Common myeloid progenitor, CD34-positive (primary cell): ENCODE data around the gene KRT34.

Source experiments
- CTCF ChIA-PET: fragments of 350-600 bp; sonication (Branson Sonifier 250); formaldehyde crosslinking; loops from one replicate; lab custom pipeline; 2021; ENCODE audit warnings: antibody characterized with exemption; lab: Charles Lee
- POLR2A ChIA-PET: fragments of 350-600 bp; sonication (Branson Sonifier 250); formaldehyde crosslinking; loops from one replicate; lab custom pipeline; 2021; ENCODE audit warnings: antibody characterized with exemption; lab: Charles Lee
- DNase-seq, 3 donors: peaks; one replicate each; pipeline versions ENCODE4 v3.0.0 to v3.0.0-alpha.2; 2013
- H3K27ac ChIP-seq, 2 experiments: 1 replicate in 1 of 2; 2 replicates in 1 of 2; pipeline ENCODE4 v1.7.0; 2013; ENCODE audit warnings: inconsistent platforms in 2 of 2, low read length in 2 of 2, mild to moderate bottlenecking in 2 of 2, low read depth in 1 of 2, moderate library complexity in 1 of 2; ENCODE audit not compliant: severe bottlenecking in 2 of 2, insufficient read depth in 1 of 2, poor library complexity in 1 of 2
- H3K27me3 ChIP-seq, 5 experiments: replicated peaks in 2 of 5; 1 replicate in 3 of 5; 2 replicates in 2 of 5; pipeline versions ENCODE4 v1.6.1 to v1.7.0; 2013; ENCODE audit warnings: low read length in 4 of 5, mild to moderate bottlenecking in 2 of 5, moderate library complexity in 2 of 5, inconsistent platforms in 1 of 5; ENCODE audit not compliant: insufficient read depth in 5 of 5, control insufficient read depth in 4 of 5
- H3K36me3 ChIP-seq, 4 experiments: 1 replicate in 2 of 4; 2 replicates in 2 of 4; pipeline versions ENCODE4 v1.6.1 to v1.7.0; 2013; ENCODE audit warnings: low read length in 3 of 4, control low read depth in 1 of 4, mild to moderate bottlenecking in 1 of 4; ENCODE audit not compliant: control insufficient read depth in 4 of 4, insufficient read depth in 4 of 4
- H3K4me1 ChIP-seq, 4 experiments: 1 replicate in 3 of 4; 2 replicates in 1 of 4; pipeline versions ENCODE4 v1.6.1 to v1.7.1; 2013; ENCODE audit warnings: low read length in 3 of 4, mild to moderate bottlenecking in 3 of 4, control low read depth in 1 of 4, inconsistent platforms in 1 of 4, moderate library complexity in 1 of 4; ENCODE audit not compliant: control insufficient read depth in 4 of 4, insufficient read depth in 4 of 4; ENCODE audit errors: control extremely low read depth in 1 of 4
- H3K4me3 ChIP-seq, 7 experiments: 1 replicate in 4 of 7; 2 replicates in 3 of 7; pipeline versions ENCODE4 v1.5.1 to v1.7.0; 2013; ENCODE audit warnings: mild to moderate bottlenecking in 7 of 7, low read length in 6 of 7, moderate library complexity in 6 of 7, inconsistent platforms in 2 of 7, low read depth in 2 of 7, control low read depth in 1 of 7; ENCODE audit not compliant: insufficient read depth in 4 of 7, control insufficient read depth in 1 of 7; ENCODE audit errors: extremely low read depth in 1 of 7
- H3K9me3 ChIP-seq, 5 experiments: 1 replicate in 4 of 5; 2 replicates in 1 of 5; pipeline versions ENCODE4 v1.6.1 to v1.7.1; 2013; ENCODE audit warnings: low read length in 4 of 5, mild to moderate bottlenecking in 2 of 5, inconsistent platforms in 1 of 5, low read depth in 1 of 5, moderate library complexity in 1 of 5; ENCODE audit not compliant: control insufficient read depth in 4 of 5, insufficient read depth in 2 of 5; ENCODE audit errors: control extremely low read depth in 1 of 5
- WGBS: methylation state at CpG from one replicate; pipeline ENCODE4 v1.1.5; 2013; ENCODE audit not compliant: insufficient coverage; 5-methylcytosine and 5-hydroxymethylcytosine counted together

Gene KRT34

DNA sequence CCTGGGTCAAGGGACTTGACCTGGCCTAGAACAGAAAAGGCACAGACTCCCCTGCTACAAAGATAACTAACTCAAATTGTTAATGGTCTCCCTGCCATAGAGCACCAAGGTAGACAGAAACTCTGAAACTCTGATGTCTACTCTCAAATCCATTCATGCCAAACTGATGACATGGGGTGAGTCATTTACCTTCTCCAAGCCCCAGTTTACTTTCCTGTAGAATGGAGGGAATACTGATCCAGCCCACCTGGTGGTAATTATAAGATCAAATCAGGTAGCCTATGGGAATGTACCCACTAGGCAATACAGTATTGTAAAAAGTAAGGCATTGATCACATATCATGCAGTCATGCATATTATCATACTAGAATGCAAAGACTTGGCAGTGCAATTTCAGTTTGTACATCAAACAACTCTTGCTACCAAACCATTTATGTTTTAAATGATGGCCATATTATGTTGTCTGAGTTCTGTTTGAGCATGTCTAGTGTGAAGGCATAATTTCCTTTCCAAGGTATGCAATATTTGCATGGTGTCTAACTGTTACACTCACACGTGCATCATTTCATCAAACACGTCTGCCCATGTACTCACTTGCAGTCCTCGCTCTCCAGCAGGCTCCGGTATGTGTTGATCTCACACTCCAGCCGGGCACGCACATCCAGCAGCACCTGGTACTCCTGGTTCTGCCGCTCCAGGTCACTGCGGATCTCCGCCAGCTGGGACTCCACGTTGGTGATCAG lies 12.3 kb upstream of the KRT34 start:
- no peak for DNase-seq
- Histone ChIP-seq H3K27ac (no peak overlapping the region), H3K36me3 (no peaks in the 10 kb centered on the region), H3K9me3 (no peaks in the 10 kb centered on the region), H3K4me3 (no peak overlapping the region), H3K4me1 (no peaks in the 10 kb centered on the region), H3K27me3 (peaks cover 0 to 12% (median 2%) of the 10 kb centered on the region in 5 experiments)
- WGBS = 88% methylated on average over 9 of the region's 10 CpGs
- POLR2A ChIA-PET = no interaction called here
- CTCF ChIA-PET = no interaction called here

DNA sequence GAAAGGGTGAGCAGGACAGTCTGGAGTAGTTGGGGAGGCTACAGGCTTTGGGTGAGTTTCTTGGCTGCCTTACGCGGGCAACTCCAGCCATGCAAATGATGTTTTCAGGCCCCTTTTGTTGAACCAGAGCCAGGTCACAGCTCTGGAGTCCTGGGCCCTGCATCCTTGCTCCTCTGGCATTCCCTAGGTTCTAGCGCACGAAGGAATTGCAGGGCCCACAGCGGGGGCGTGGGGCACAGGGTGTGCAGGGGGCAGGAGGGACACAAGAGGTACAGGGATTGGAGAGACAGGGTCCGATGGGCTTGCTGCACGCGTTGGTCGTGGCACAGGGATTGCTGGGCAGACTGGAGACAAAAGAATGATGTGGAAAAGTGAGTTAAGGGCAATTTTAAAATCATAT lies 11.7 kb upstream of the KRT34 start:
- DNase-seq = no peak
- H3K27me3 ChIP-seq = peaks cover 0 to 12% (median 2%) of the 10 kb centered on the region in 5 experiments
- no peaks in the 10 kb centered on the region for H3K36me3 ChIP-seq
- H3K4me1 ChIP-seq = no peaks in the 10 kb centered on the region
- H3K4me3 ChIP-seq = no peak overlapping the region
- WGBS = 88% methylated on average over 9 of the region's 10 CpGs
- H3K9me3 ChIP-seq = no peaks in the 10 kb centered on the region
- H3K27ac ChIP-seq = no peak overlapping the region
- CTCF ChIA-PET = no interaction called here
- POLR2A ChIA-PET = no interaction called here

DNA sequence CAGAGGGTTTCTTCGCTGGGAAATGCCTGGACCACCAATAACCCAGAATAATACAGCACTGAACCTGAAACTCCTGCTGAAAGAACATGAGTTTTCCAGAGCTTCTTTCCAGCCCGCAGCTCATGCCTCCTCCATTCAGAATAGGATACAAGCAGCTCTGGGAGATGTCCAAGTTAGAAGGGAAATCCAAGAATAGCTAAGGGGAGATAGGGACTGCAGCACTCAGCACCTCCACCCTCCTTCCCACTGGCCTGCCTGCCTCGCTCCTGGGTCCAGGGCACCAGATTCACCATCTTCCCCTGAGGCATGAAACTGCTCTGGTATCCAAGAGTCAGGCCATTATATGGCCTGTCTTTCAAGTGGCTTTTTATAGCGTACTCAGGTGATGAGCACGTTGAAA lies 11.2 kb upstream of the KRT34 start:
- ChIA-PET CTCF (no interaction called here), POLR2A (no interaction called here)
- DNase-seq = no peak
- peaks cover 0 to 12% (median 2%) of the 10 kb centered on the region in 5 experiments for H3K27me3 ChIP-seq
- 93% methylated on average over 3 of the region's 5 CpGs for WGBS
- no peak overlapping the region for H3K27ac ChIP-seq
- H3K4me3 ChIP-seq = no peak overlapping the region
- H3K4me1 ChIP-seq = no peaks in the 10 kb centered on the region
- H3K9me3 ChIP-seq = no peaks in the 10 kb centered on the region
- H3K36me3 ChIP-seq = no peaks in the 10 kb centered on the region

DNA sequence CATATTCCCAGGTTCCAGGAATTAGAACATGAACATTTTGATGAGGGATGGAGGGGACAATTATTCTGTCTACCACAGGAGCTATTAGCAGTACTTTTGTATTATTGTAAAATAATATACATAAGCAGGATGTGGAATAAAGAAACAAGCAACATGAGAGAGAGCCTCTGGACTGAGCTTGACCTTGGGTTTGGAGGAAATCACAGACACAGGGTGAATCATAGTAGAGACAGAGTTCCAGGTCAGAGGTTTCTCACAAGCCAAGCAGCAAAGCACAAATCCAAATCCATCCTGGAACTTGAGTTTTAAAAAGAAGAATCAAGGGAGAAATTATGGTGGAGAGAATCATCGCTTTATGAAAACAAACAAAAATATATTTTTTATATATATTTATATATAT lies 10.2 kb upstream of the KRT34 start:
- no peaks in the 10 kb centered on the region for H3K4me1 ChIP-seq
- H3K27me3 ChIP-seq = peaks cover 0 to 12% (median 0%) of the 10 kb centered on the region in 5 experiments
- no CpG with 5 or more reads among the region's 1 CpG for WGBS
- H3K27ac ChIP-seq = no peak overlapping the region
- no peaks in the 10 kb centered on the region for H3K36me3 ChIP-seq
- no peak overlapping the region for H3K4me3 ChIP-seq
- H3K9me3 ChIP-seq = peaks cover 0 to 6% (median 3%) of the 10 kb centered on the region in 5 experiments
- POLR2A ChIA-PET = no interaction called here
- DNase-seq = no peak
- CTCF ChIA-PET = no interaction called here

DNA sequence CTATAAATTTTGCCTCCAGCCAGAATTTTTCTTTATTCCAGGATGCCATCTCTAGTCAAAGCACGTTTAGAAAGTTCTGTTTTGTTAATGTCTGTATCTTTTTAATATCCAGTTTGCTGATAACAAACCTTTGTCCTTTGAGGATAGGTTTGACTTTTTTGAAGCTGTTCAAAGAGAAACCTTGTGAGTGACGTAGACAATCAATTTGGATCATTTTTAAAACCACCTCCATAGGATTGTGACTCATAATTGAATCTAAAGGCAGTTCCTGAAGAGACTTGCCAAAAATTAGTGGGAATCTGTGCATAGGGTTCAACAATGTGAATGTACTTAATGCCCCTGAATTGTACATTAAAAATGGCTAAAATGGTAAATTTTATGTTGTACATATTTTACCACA lies 9.4 kb upstream of the KRT34 start:
- no peaks in the 10 kb centered on the region for H3K36me3 ChIP-seq
- ChIA-PET POLR2A (no interaction called here), CTCF (no interaction called here)
- H3K27ac ChIP-seq = no peak overlapping the region
- H3K9me3 ChIP-seq = peaks cover 0 to 10% (median 3%) of the 10 kb centered on the region in 5 experiments
- no peak overlapping the region for H3K4me3 ChIP-seq
- peaks cover 0 to 12% (median 0%) of the 10 kb centered on the region in 5 experiments for H3K27me3 ChIP-seq
- H3K4me1 ChIP-seq = no peaks in the 10 kb centered on the region
- no CpG with 5 or more reads among the region's 2 CpGs for WGBS
- no peak for DNase-seq

DNA sequence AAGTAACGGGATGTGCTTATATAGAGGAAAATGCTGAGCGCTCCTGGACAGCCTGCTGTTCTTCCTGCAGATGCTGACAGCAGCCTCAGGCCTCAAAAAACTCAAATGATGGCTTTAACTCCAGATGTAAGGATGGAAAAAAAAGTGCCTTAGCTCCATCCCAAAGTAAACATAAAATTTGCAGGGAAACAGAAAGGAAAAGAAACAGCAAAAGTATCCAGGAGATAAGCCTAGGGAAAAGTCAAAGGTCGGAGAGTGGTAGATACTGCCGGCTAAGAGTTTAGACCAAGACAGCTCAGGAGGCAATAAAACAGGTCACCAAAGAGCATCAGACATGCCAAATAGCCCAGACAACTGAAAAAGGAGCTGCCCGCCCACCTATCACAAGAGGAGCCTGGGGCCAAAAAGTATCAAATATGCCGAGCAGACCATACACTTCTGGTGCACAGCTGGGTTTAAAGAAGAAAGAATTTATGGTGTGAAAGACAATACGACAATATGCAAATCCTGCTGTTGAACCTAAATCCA lies 8.4 kb upstream of the KRT34 start:
- no peak overlapping the region for H3K27ac ChIP-seq
- H3K36me3 ChIP-seq = no peaks in the 10 kb centered on the region
- peaks cover 0 to 9% (median 0%) of the 10 kb centered on the region in 5 experiments for H3K27me3 ChIP-seq
- whole genome bisulfite sequencing = 69% methylated on average over 5 of the region's 7 CpGs
- no peak overlapping the region for H3K4me3 ChIP-seq
- CTCF ChIA-PET = no interaction called here
- no peak for DNase-seq
- H3K9me3 ChIP-seq = peaks cover 0 to 16% (median 3%) of the 10 kb centered on the region in 5 experiments
- H3K4me1 ChIP-seq = no peaks in the 10 kb centered on the region
- POLR2A ChIA-PET = no interaction called here

DNA sequence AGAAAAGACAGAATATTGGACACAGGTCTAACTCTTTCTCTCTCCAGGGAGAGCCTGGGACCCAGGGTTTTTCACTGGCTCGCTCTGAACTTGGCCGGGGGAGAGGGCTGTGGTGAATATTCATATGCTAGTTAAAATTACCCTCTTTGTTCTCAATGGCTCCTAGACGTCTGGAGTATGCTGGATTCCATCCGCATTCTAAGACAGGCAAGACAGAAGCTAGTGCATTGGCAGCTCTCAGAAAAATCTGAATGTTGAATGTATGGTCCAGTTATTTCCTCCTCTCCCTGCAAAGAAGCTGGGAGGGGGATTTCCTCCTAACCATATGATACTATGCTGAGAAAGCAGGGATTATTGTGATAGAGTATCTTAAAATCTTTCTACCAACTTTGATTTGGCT lies 5.6 kb upstream of the KRT34 start:
- peaks cover 0 to 9% (median 2%) of the 10 kb centered on the region in 5 experiments for H3K27me3 ChIP-seq
- H3K9me3 ChIP-seq = peaks cover 0 to 16% (median 3%) of the 10 kb centered on the region in 5 experiments
- ChIA-PET POLR2A (interaction anchor here (0.6 kb wide), 1 partner anchor 47 kb away, joined by 3 read pairs; no protein-coding TSS in a partner anchor), CTCF (no interaction called here)
- WGBS = no CpG with 5 or more reads among the region's 4 CpGs
- no peaks in the 10 kb centered on the region for H3K4me1 ChIP-seq
- no peak overlapping the region for H3K27ac ChIP-seq
- no peak overlapping the region for H3K4me3 ChIP-seq
- no peaks in the 10 kb centered on the region for H3K36me3 ChIP-seq
- DNase-seq = no peak
